NCI-H2029 treated with DMSO at 0.1 percent for 48 hours (cell line): ENCODE measurements around the gene MS4A6A.

Experiments used
- DNase-seq: peaks from one replicate; lab custom pipeline; 2025; lab: John Stamatoyannopoulos, UW

MS4A6A gene

DNA sequence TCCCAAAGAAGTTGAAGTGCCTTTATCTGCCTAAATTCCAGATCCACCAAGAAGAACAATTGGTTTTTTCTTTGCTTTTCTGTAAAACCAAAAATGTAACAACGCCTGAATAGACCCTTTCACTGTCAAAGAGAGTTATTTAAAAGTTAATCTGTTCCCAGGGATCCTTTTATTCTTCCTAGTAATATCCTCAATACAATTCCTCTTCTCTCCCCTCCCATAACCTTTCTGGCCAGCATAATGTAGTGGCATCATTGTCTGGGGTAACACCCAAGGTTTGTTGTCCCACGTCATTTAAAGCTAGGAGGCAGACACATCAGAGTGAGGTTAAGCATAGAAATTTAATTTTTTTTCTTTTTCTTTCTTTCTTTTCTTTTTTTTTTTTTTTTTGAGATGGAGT lies 54.5 kb downstream of the MS4A6A start:
- no peak for DNase-seq

DNA sequence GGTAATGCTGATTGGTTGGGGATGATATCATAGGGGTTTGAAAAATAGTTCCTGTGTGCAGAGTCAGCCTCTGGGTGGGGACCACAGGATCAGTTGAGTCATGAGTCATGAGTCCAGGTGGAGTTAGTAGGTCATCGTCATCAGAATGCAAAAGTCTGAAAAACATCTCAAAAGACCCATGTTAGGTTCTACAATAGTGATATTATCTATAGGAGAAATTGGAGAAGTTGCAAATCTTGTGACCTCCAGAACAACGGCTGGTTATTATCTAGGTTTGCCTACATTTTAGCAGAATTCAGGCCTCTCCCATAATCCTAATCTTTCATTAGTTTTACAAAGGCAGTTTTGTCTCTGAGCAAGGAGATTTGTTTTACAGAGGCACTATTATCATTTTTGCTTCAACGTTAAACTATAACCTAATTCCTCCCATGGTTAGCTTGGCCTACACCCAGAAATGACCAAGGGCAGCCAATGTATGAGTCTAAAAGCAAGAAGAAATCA lies 55.5 kb downstream of the MS4A6A start:
- DNase-seq: no peak

DNA sequence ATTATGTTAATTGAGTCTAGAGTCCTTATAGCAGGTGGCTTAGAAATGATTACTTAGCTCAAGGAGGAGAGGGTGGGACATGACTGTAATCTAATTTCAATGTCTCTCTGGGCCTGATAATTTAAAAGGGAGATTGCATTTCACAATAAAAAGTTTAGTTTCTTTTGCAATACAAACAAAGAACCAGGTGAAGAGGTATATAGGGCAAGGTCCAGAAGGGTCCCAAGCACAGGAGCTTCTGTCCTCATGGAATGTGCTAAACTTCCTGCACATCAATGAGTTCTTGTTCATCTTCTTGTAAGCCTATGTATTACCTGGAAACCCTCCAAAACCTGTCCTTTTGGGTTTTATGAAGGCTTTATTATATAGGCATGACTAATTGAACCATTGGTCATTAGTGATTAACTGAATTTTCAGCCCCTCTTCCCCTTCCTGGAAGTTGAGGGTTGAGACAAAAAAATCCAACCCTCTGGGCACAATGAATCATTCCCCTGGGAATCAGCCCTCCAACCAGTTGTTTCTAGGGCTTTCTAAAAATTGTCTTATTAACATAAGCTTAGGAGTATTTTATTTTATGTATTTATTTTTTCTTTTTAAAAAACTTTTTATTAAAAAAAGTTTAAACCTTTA lies 56.8 kb downstream of the MS4A6A start:
- no peak for DNase-seq

DNA sequence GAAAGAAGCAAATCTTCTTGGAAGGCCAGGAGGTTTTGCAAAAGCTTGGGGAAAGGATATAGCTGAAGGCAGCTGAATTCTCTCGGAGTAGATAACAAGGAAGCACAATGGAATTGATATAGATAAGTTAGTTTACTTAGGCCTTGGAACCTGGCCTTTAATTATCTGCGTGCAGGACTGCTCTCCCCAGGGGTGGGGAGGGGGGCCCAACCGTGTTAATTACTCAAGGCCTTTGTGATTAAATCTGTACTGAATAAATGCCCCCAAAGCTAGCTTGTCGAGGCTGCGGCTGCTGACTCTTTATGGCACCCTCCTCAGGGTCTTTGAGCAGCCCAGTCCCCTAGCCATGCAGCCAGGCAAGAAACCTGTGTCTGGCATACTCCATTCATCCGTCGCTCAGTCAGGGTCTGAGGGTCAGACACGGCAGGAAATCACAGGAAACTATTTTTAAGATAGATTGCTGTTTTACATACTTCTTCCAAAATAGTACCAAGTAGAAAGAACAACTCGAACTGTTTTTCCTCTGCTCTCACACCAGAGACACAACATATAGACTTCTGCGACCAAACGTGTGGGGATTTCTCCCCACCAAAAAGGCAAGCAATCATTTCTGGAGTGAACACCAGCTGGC lies 58.0 kb downstream of the MS4A6A start:
- no peak for DNase-seq
